ENCODE data around the gene WARS2.

WARS2 gene

GRCh38 chr1:119071321-119071720 lies 69.1 kb downstream of the WARS2 start:
- Histone ChIP-seq H3K27me3 (replicated peaks) (no peaks in the 10 kb centered on the region), H3K4me3 (ENCODE audit: low read depth, low read length) (no peak overlapping the region), H3K27ac (no peak overlapping the region), H3K36me3 (replicated peaks) (no peaks in the 10 kb centered on the region)
- DNase-seq = no peak
- in situ Hi-C loops (cut with HindIII; ENCODE audit: low pct_ligation_motif_present, low sequenced_read_pairs) = no loop called here
- TF ChIP-seq CTCF (IDR thresholded peaks at IDR 0.05; ENCODE audit: low read depth, low read length, missing control alignments) = no peak

GRCh38 chr1:119069682-119070081 lies 70.8 kb downstream of the WARS2 start:
- Histone ChIP-seq H3K36me3 (replicated peaks) (no peaks in the 10 kb centered on the region), H3K4me3 (ENCODE audit: low read depth, low read length) (no peak overlapping the region), H3K27ac (no peak overlapping the region), H3K27me3 (replicated peaks) (no peaks in the 10 kb centered on the region)
- in situ Hi-C loops (cut with HindIII; ENCODE audit: low pct_ligation_motif_present, low sequenced_read_pairs) = no loop called here
- no peak for DNase-seq
- TF ChIP-seq CTCF (IDR thresholded peaks at IDR 0.05; ENCODE audit: low read depth, low read length, missing control alignments) = no peak

- H3K4me3 ChIP-seq (ENCODE audit: low read depth, low read length) = no peak overlapping the region
- TF ChIP-seq CTCF (IDR thresholded peaks at IDR 0.05; ENCODE audit: low read depth, low read length, missing control alignments) = no peak
- H3K36me3 ChIP-seq (replicated peaks) = no peaks in the 10 kb centered on the region
- H3K27me3 ChIP-seq (replicated peaks) = no peaks in the 10 kb centered on the region
- in situ Hi-C loops (cut with HindIII; ENCODE audit: low pct_ligation_motif_present, low sequenced_read_pairs) = no loop called here
- no peak overlapping the region for H3K27ac ChIP-seq
- no peak for DNase-seq
These were observed 72.0 kb downstream of the WARS2 start for GRCh38 chr1:119068427-119068826.

- in situ Hi-C loops (cut with HindIII; ENCODE audit: low pct_ligation_motif_present, low sequenced_read_pairs) = no loop called here
- Histone ChIP-seq H3K4me3 (ENCODE audit: low read depth, low read length) (no peak overlapping the region), H3K36me3 (replicated peaks) (no peaks in the 10 kb centered on the region), H3K27ac (no peak overlapping the region), H3K27me3 (replicated peaks) (no peaks in the 10 kb centered on the region)
- DNase-seq = no peak
- no peak for TF ChIP-seq CTCF (IDR thresholded peaks at IDR 0.05; ENCODE audit: low read depth, low read length, missing control alignments)
These were observed 78.8 kb downstream of the WARS2 start for GRCh38 chr1:119061700-119062099.

GRCh38 chr1:119055568-119055967 lies 84.9 kb downstream of the WARS2 start:
- no peak for DNase-seq
- no peak overlapping the region for H3K27ac ChIP-seq

More at GRCh38 chr1:119055568-119055967, 84.9 kb downstream of the WARS2 start:
- TF ChIP-seq CTCF (IDR thresholded peaks at IDR 0.05; ENCODE audit: low read depth, low read length, missing control alignments) = no peak
- Histone ChIP-seq H3K36me3 (replicated peaks) (no peaks in the 10 kb centered on the region), H3K4me3 (ENCODE audit: low read depth, low read length) (no peak overlapping the region), H3K27me3 (replicated peaks) (no peaks in the 10 kb centered on the region)
- in situ Hi-C loops (cut with HindIII; ENCODE audit: low pct_ligation_motif_present, low sequenced_read_pairs) = no loop called here
